ENCODE data around the gene RCN2. TPM values are rescaled to one million over a fixed set of nuclear protein-coding genes. Genes with fewer than 3 reads are reported as not detected.

Gene RCN2
- total and polyA plus RNA-seq, 2 experiments from 2014 or later: 96.7 to 178 TPM

- no peaks in the 10 kb centered on the region for H4K20me1 ChIP-seq (ENCODE audit: insufficient read depth)
- H3K9me2 ChIP-seq (ENCODE audit: insufficient read depth): no peaks in the 10 kb centered on the region
- H3K4me2 ChIP-seq (ENCODE audit: unreplicated experiment): peak overlapping the region; percentile 85
- no peaks in the 10 kb centered on the region for H3K27me3 ChIP-seq (replicated peaks; ENCODE audit: insufficient read depth)
- 0 out of 2 replicates have a peak overlapping the region, but pooled peaks have one; percentile 20 for H3K4me3 ChIP-seq
- peaks cover 14% of the 10 kb centered on the region for H3F3A ChIP-seq (ENCODE audit: insufficient read depth)
- H3K36me3 ChIP-seq (ENCODE audit: low read depth): no peaks in the 10 kb centered on the region
- TF ChIP-seq EZH2 (IDR thresholded peaks at IDR 0.05; ENCODE audit: insufficient read depth, poor library complexity, severe bottlenecking): no peak
- no peaks in the 10 kb centered on the region for H3K9me3 ChIP-seq (ENCODE audit: low read depth)
- no peak overlapping the region for H3K9ac ChIP-seq
- peak overlapping the region; percentile 37; the same call in 1 of the 2 replicates for H2AFZ ChIP-seq
- in situ Hi-C loops (cut with MboI): no loop called here
- no peak overlapping the region; the same call in 1 of the 2 replicates for H3K27ac ChIP-seq
- peaks cover 25% of the 10 kb centered on the region for H3K4me1 ChIP-seq (ENCODE audit: insufficient read depth)
- peak; percentile 54 for DNase-seq
- peaks cover 9% of the 10 kb centered on the region; the same call in 1 of the 2 replicates for H3K79me2 ChIP-seq (ENCODE audit: insufficient read depth)
Observed at GRCh38 chr15:76903251-76903681, 28.3 kb upstream of the RCN2 start.

GRCh38 chr15:76904461-76905012 is 27.0 kb upstream of the RCN2 start:
- Histone ChIP-seq H3K27ac (no peak overlapping the region), H3K36me3 (ENCODE audit: low read depth) (no peaks in the 10 kb centered on the region)

DNA sequence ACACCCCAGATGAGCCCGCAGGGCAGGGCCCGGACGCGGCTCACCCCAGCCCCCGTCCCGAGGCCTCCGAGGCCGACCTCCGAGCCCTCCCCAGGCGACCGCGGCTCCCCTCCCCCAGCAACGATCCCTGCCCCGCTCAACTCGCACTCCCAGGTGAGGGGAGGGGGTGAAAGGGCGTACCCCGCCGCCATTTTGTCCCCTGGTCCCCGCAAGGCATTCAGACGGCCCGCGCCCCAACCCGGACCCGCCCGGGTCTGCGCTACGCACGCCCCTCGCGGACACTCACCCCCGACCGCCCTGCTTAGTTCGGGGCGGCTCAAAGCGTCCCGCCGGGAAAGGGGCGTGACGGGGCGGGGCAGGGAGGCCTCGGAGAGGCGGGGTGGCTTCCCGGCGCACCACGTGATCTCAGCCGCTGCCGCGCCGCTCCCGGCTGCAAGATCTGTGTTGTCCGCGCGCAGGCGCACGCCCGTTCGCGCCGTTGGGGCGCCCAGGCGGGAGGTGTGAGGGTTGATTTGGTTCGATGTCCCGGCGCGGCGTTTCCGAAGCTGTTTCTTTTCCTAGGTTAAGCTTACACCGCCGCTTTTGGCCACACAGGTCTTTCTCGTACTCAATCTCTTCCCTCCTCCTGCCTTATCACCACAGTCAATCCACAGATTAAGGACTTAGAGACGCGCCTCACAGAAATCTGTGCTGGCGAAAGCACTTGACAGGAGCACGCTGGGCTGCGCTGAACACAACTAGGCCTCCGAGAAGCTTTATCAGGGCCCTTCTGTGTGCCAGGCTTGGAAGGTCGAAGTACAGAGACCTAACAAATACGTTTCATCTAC is 26.3 kb upstream of the RCN2 start, which contains the start of gene SCAPER:
TSS of gene SCAPER (minus strand) at position 328 of the 827 bp plus-strand sequence. CDS start 21,523 bp downstream, outside the sequence.
- Histone ChIP-seq H3K36me3 (ENCODE audit: low read depth) (no peaks in the 10 kb centered on the region), H3K4me3 (peak within 1 kb of the TSS; percentile 73), H3K79me2 (ENCODE audit: insufficient read depth) (peaks cover 9% of the 10 kb centered on the region; the same call in 1 of the 2 replicates), H4K20me1 (ENCODE audit: insufficient read depth) (no peaks in the 10 kb centered on the region), H3K9me3 (ENCODE audit: low read depth) (no peaks in the 10 kb centered on the region), H3F3A (ENCODE audit: insufficient read depth) (peaks cover 14% of the 10 kb centered on the region), H3K4me2 (ENCODE audit: unreplicated experiment) (peak within 1 kb of the TSS; percentile 85), H3K9me2 (ENCODE audit: insufficient read depth) (no peaks in the 10 kb centered on the region), H3K9ac (peak within 1 kb of the TSS; percentile 77), H3K4me1 (ENCODE audit: insufficient read depth) (peaks cover 25% of the 10 kb centered on the region), H2AFZ (peak within 1 kb of the TSS; percentile 99), H3K27me3 (replicated peaks; ENCODE audit: insufficient read depth) (no peaks in the 10 kb centered on the region), H3K27ac (no peak within 1 kb of the TSS)
- 1% methylated on average over 53 to 73 of the region's 78 CpGs for WGBS, 2 experiments (ENCODE audit: low coverage in 1 of 2, low lambda C conversion rate in 2 of 2, missing lambda C conversion rate in 2 of 2)
- peak; percentile 92 for DNase-seq
- in situ Hi-C loops (cut with MboI): no loop called here
- TF ChIP-seq EZH2phosphoT487 (IDR thresholded peaks at IDR 0.05; ENCODE audit: insufficient read depth, low read depth) (no peak), EZH2 (IDR thresholded peaks at IDR 0.05; ENCODE audit: insufficient read depth, poor library complexity, severe bottlenecking) (no peak)

More at GRCh38 chr15:76904461-76905012, 27.0 kb upstream of the RCN2 start:
- in situ Hi-C loops (cut with MboI): no loop called here
- peak overlapping the region; percentile 77 for H3K9ac ChIP-seq
- peak; percentile 49 for DNase-seq
- no peaks in the 10 kb centered on the region for H3K9me2 ChIP-seq (ENCODE audit: insufficient read depth)
- H3F3A ChIP-seq (ENCODE audit: insufficient read depth): peaks cover 14% of the 10 kb centered on the region
- peaks cover 9% of the 10 kb centered on the region; the same call in 1 of the 2 replicates for H3K79me2 ChIP-seq (ENCODE audit: insufficient read depth)
- H3K4me2 ChIP-seq (ENCODE audit: unreplicated experiment): peak overlapping the region; percentile 85
- H3K9me3 ChIP-seq (ENCODE audit: low read depth): no peaks in the 10 kb centered on the region
- peaks cover 25% of the 10 kb centered on the region for H3K4me1 ChIP-seq (ENCODE audit: insufficient read depth)
- no peaks in the 10 kb centered on the region for H4K20me1 ChIP-seq (ENCODE audit: insufficient read depth)
- H2AFZ ChIP-seq: peak overlapping the region; percentile 99
- no peaks in the 10 kb centered on the region for H3K27me3 ChIP-seq (replicated peaks; ENCODE audit: insufficient read depth)
- WGBS, 2 experiments (ENCODE audit: low coverage in 1 of 2, low lambda C conversion rate in 2 of 2, missing lambda C conversion rate in 2 of 2): 3 to 4% methylated on average over 28 to 29 of the region's 29 CpGs
- peak overlapping the region; percentile 73 for H3K4me3 ChIP-seq
- no peak for TF ChIP-seq EZH2phosphoT487 (IDR thresholded peaks at IDR 0.05; ENCODE audit: insufficient read depth, low read depth)
- TF ChIP-seq EZH2 (IDR thresholded peaks at IDR 0.05; ENCODE audit: insufficient read depth, poor library complexity, severe bottlenecking): no peak

GRCh38 chr15:76905855-76906254 is 25.7 kb upstream of the RCN2 start:
- H3K36me3 ChIP-seq (ENCODE audit: low read depth): no peaks in the 10 kb centered on the region
- H3K4me3 ChIP-seq: peak overlapping the region; percentile 73
- H3K9me2 ChIP-seq (ENCODE audit: insufficient read depth): no peaks in the 10 kb centered on the region
- TF ChIP-seq EZH2 (IDR thresholded peaks at IDR 0.05; ENCODE audit: insufficient read depth, poor library complexity, severe bottlenecking) (no peak), EZH2phosphoT487 (IDR thresholded peaks at IDR 0.05; ENCODE audit: insufficient read depth, low read depth) (no peak)
- 23% methylated on average over 9 of the region's 9 CpGs for WGBS, 2 experiments (ENCODE audit: low coverage in 1 of 2, low lambda C conversion rate in 2 of 2, missing lambda C conversion rate in 2 of 2)
- H3F3A ChIP-seq (ENCODE audit: insufficient read depth): peaks cover 14% of the 10 kb centered on the region
- peak overlapping the region; percentile 85 for H3K4me2 ChIP-seq (ENCODE audit: unreplicated experiment)
- H3K27ac ChIP-seq: no peak overlapping the region
- DNase-seq: peak; percentile 14
- H2AFZ ChIP-seq: peak overlapping the region; percentile 99
- peaks cover 9% of the 10 kb centered on the region; the same call in 1 of the 2 replicates for H3K79me2 ChIP-seq (ENCODE audit: insufficient read depth)
- H4K20me1 ChIP-seq (ENCODE audit: insufficient read depth): no peaks in the 10 kb centered on the region
- no peaks in the 10 kb centered on the region for H3K9me3 ChIP-seq (ENCODE audit: low read depth)
- in situ Hi-C loops (cut with MboI): no loop called here
- H3K9ac ChIP-seq: peak overlapping the region; percentile 77
- no peaks in the 10 kb centered on the region for H3K27me3 ChIP-seq (replicated peaks; ENCODE audit: insufficient read depth)
- peaks cover 25% of the 10 kb centered on the region for H3K4me1 ChIP-seq (ENCODE audit: insufficient read depth)
